ENCODE measurements around the gene CUL9. TPM values are rescaled to one million over a fixed set of nuclear protein-coding genes. Genes with fewer than 3 reads are reported as not detected.

CUL9 gene
- total RNA-seq, 1 donor = 34.4 TPM

GRCh38 chr6:43142101-43142500 is 39.9 kb upstream of the CUL9 start:
- H3K9me3 ChIP-seq (ENCODE audit: low read depth, low read length) = no peaks in the 10 kb centered on the region
- no peak for DNase-seq (ENCODE audit: insufficient read length, low spot score, missing footprints)
- H3K79me2 ChIP-seq (ENCODE audit: insufficient read depth, low read length) = no peaks in the 10 kb centered on the region
- H3K4me1 ChIP-seq (ENCODE audit: insufficient read depth, low read length) = peaks cover 6% of the 10 kb centered on the region
- H3K27me3 ChIP-seq (ENCODE audit: insufficient read depth, low read length) = no peaks in the 10 kb centered on the region
- no peak overlapping the region for H3K4me3 ChIP-seq (ENCODE audit: insufficient read depth, low read length)
- no peaks in the 10 kb centered on the region for H4K20me1 ChIP-seq (ENCODE audit: insufficient read depth, low read length)
- H3K27ac ChIP-seq (ENCODE audit: low read depth, low read length) = no peak overlapping the region
- TF ChIP-seq CTCF (IDR thresholded peaks at IDR 0.05; ENCODE audit: extremely low read depth, low read depth, low read length) = no peak
- peaks cover 35% of the 10 kb centered on the region for H3K36me3 ChIP-seq (ENCODE audit: insufficient read depth, low read length)
- no peak overlapping the region for H2AFZ ChIP-seq (ENCODE audit: low read length)
- H3K4me2 ChIP-seq (ENCODE audit: insufficient read depth, low read length) = no peak overlapping the region

GRCh38 chr6:43143235-43144128 is 38.5 kb upstream of the CUL9 start:
- H3K27ac ChIP-seq (ENCODE audit: low read depth, low read length) = peak overlapping the region; percentile 6

DNA sequence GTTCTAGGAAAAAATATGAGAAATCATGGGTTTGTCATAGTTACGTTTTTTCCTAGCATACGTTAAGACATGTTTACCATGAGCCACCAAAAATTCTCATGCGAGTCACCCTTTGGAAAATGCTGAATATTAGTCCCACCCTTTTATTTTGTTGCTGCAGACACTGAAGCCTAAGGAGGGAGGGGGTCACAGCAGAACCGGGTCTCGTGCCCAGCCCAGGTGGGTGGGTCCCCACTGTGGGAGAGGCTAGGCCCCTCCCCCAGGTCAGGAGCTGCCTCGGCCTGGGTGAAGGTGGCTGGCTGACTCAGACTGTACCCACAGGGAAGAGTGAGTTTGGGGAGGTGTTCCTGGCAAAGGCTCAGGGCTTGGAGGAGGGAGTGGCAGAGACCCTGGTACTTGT is 37.1 kb upstream of the CUL9 start:
- H3K27ac ChIP-seq (ENCODE audit: low read depth, low read length) = no peak overlapping the region
- H4K20me1 ChIP-seq (ENCODE audit: insufficient read depth, low read length) = no peaks in the 10 kb centered on the region
- H3K79me2 ChIP-seq (ENCODE audit: insufficient read depth, low read length) = no peaks in the 10 kb centered on the region
- H3K9me3 ChIP-seq (ENCODE audit: low read depth, low read length) = no peaks in the 10 kb centered on the region
- H2AFZ ChIP-seq (ENCODE audit: low read length) = no peak overlapping the region
- no peak for TF ChIP-seq CTCF (IDR thresholded peaks at IDR 0.05; ENCODE audit: extremely low read depth, low read depth, low read length)
- no peak overlapping the region for H3K4me3 ChIP-seq (ENCODE audit: insufficient read depth, low read length)
- H3K4me1 ChIP-seq (ENCODE audit: insufficient read depth, low read length) = peaks cover 15% of the 10 kb centered on the region
- DNase-seq (ENCODE audit: insufficient read length, low spot score, missing footprints) = no peak
- H3K4me2 ChIP-seq (ENCODE audit: insufficient read depth, low read length) = no peak overlapping the region
- H3K27me3 ChIP-seq (ENCODE audit: insufficient read depth, low read length) = no peaks in the 10 kb centered on the region
- peaks cover 35% of the 10 kb centered on the region for H3K36me3 ChIP-seq (ENCODE audit: insufficient read depth, low read length)

More at GRCh38 chr6:43143235-43144128, 38.5 kb upstream of the CUL9 start:
- Histone ChIP-seq H3K4me3 (ENCODE audit: insufficient read depth, low read length) (no peak overlapping the region), H4K20me1 (ENCODE audit: insufficient read depth, low read length) (no peaks in the 10 kb centered on the region), H3K4me2 (ENCODE audit: insufficient read depth, low read length) (no peak overlapping the region), H2AFZ (ENCODE audit: low read length) (peak overlapping the region; percentile 76), H3K36me3 (ENCODE audit: insufficient read depth, low read length) (peaks cover 40% of the 10 kb centered on the region), H3K27me3 (ENCODE audit: insufficient read depth, low read length) (no peaks in the 10 kb centered on the region), H3K9me3 (ENCODE audit: low read depth, low read length) (no peaks in the 10 kb centered on the region), H3K4me1 (ENCODE audit: insufficient read depth, low read length) (peaks cover 6% of the 10 kb centered on the region), H3K79me2 (ENCODE audit: insufficient read depth, low read length) (no peaks in the 10 kb centered on the region)
- peak; percentile 98 for DNase-seq (ENCODE audit: insufficient read length, low spot score, missing footprints)
- TF ChIP-seq CTCF (IDR thresholded peaks at IDR 0.05; ENCODE audit: extremely low read depth, low read depth, low read length) = peak; percentile 93

DNA sequence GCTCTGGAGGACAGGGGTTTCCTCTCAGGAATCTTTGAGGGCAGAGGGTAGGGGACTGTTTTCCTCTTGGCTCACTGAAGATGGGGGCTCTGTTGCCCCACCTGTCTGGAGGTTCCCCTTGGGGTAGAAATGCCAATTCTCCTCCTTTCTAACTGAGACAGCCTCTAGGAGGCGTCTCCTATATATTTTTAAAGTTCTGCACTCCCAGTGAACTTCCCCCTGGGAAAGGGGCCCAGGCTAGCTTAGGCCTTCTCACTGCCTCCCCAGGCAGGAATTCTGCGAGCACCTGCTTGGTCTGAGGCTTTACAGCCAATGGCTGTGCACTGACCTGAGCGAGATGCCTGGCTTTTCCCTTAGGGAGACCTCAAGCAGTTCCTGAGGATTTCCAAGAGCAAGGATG is 35.7 kb upstream of the CUL9 start:
- Histone ChIP-seq H3K27me3 (ENCODE audit: insufficient read depth, low read length) (no peaks in the 10 kb centered on the region), H3K79me2 (ENCODE audit: insufficient read depth, low read length) (no peaks in the 10 kb centered on the region), H3K4me2 (ENCODE audit: insufficient read depth, low read length) (no peak overlapping the region), H3K4me3 (ENCODE audit: insufficient read depth, low read length) (no peak overlapping the region), H3K36me3 (ENCODE audit: insufficient read depth, low read length) (peaks cover 35% of the 10 kb centered on the region), H3K4me1 (ENCODE audit: insufficient read depth, low read length) (peaks cover 15% of the 10 kb centered on the region), H4K20me1 (ENCODE audit: insufficient read depth, low read length) (no peaks in the 10 kb centered on the region), H3K9me3 (ENCODE audit: low read depth, low read length) (no peaks in the 10 kb centered on the region), H2AFZ (ENCODE audit: low read length) (no peak overlapping the region), H3K27ac (ENCODE audit: low read depth, low read length) (no peak overlapping the region)
- TF ChIP-seq CTCF (IDR thresholded peaks at IDR 0.05; ENCODE audit: extremely low read depth, low read depth, low read length) = no peak
- DNase-seq (ENCODE audit: insufficient read length, low spot score, missing footprints) = peak; percentile 6

Data from osteoblast (primary cell).